ENCODE results near the gene GAREM2. TPM values are rescaled to one million over a fixed set of nuclear protein-coding genes. Genes with fewer than 3 reads are reported as not detected.

GAREM2 gene
- total RNA-seq, 4 donors from 2014 or later = 1.8 to 5.5 (median 3.3) TPM

DNA sequence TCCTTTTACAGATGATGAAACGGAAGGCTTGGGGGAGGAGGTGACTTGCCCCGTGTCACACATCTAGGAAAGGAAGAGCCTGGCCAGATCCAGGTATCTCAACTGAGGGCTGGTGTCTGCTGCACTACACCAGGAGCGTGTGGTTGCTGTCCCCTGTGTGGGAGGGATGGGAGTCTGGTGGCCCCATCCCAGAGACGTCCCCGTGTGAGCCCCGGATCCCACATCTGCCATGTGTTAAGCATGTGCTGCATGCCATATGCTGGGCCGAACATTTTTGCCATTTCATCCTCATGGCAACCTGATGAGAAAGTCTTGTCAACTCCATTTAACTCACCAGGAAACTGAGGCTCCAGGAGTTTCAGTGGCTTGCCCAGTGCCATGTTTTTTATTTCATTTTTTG lies 4.2 kb downstream of the GAREM2 start:
- Histone ChIP-seq H3K27me3 (peaks cover 50% of the 10 kb centered on the region), H3K4me3 (no peak overlapping the region), H3K4me1 (peaks cover 0 to 35% (median 18%) of the 10 kb centered on the region in 3 donors), H3K27ac (no peak overlapping the region), H3K36me3 (no peaks in the 10 kb centered on the region), H3K9me3 (no peaks in the 10 kb centered on the region)
- TF ChIP-seq EP300 (IDR thresholded peaks at IDR 0.05) = no peak
- no peak for TF ChIP-seq POLR2AphosphoS5 (IDR thresholded peaks at IDR 0.05)
- TF ChIP-seq, protein P1, sequence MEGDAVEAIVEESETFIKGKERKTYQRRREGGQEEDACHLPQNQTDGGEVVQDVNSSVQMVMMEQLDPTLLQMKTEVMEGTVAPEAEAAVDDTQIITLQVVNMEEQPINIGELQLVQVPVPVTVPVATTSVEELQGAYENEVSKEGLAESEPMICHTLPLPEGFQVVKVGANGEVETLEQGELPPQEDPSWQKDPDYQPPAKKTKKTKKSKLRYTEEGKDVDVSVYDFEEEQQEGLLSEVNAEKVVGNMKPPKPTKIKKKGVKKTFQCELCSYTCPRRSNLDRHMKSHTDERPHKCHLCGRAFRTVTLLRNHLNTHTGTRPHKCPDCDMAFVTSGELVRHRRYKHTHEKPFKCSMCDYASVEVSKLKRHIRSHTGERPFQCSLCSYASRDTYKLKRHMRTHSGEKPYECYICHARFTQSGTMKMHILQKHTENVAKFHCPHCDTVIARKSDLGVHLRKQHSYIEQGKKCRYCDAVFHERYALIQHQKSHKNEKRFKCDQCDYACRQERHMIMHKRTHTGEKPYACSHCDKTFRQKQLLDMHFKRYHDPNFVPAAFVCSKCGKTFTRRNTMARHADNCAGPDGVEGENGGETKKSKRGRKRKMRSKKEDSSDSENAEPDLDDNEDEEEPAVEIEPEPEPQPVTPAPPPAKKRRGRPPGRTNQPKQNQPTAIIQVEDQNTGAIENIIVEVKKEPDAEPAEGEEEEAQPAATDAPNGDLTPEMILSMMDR (IDR thresholded peaks at IDR 0.05) = no peak
- no peak for TF ChIP-seq POLR2A (IDR thresholded peaks at IDR 0.05)
- no peak for ATAC-seq
- WGBS, 2 donors (ENCODE audit: low coverage in 1 of 2) = 83 to 97% methylated on average over 2 to 6 of the region's 7 CpGs

DNA sequence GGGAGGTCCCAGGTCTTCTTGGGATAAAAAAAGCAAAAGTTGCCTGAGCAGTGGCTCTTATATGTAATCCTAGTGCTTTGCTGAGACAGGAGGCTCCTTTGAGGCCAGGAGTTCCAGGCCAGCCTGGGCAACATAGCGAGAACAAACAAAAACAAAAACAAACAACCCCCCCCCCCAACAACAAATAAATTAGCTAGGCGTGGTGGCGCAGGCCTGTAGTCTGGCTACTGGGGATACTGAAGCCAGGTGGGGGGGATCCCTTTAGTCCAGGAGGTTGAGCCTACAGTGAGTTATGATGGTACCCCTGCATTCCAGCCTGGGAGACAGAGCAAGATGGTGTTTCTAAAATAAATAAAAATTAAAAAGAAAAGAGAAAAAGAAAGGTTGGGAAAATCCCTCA lies 5.4 kb downstream of the GAREM2 start:
- no peak for ATAC-seq
- TF ChIP-seq, protein P1 (IDR thresholded peaks at IDR 0.05) = no peak
- no peak for TF ChIP-seq EP300 (IDR thresholded peaks at IDR 0.05)
- no peak for TF ChIP-seq POLR2A (IDR thresholded peaks at IDR 0.05)
- TF ChIP-seq POLR2AphosphoS5 (IDR thresholded peaks at IDR 0.05) = no peak
- 97% methylated on average over 3 of the region's 3 CpGs; no CpG with 5 or more reads in 1 of the 2 donors for WGBS, 2 donors (ENCODE audit: low coverage in 1 of 2)
- Histone ChIP-seq H3K27ac (no peak overlapping the region), H3K36me3 (no peaks in the 10 kb centered on the region), H3K27me3 (peaks cover 41% of the 10 kb centered on the region), H3K4me3 (peak overlapping the region in 1 of 2 donors; percentile 62), H3K9me3 (no peaks in the 10 kb centered on the region), H3K4me1 (peaks cover 0 to 28% (median 16%) of the 10 kb centered on the region in 3 donors)

DNA sequence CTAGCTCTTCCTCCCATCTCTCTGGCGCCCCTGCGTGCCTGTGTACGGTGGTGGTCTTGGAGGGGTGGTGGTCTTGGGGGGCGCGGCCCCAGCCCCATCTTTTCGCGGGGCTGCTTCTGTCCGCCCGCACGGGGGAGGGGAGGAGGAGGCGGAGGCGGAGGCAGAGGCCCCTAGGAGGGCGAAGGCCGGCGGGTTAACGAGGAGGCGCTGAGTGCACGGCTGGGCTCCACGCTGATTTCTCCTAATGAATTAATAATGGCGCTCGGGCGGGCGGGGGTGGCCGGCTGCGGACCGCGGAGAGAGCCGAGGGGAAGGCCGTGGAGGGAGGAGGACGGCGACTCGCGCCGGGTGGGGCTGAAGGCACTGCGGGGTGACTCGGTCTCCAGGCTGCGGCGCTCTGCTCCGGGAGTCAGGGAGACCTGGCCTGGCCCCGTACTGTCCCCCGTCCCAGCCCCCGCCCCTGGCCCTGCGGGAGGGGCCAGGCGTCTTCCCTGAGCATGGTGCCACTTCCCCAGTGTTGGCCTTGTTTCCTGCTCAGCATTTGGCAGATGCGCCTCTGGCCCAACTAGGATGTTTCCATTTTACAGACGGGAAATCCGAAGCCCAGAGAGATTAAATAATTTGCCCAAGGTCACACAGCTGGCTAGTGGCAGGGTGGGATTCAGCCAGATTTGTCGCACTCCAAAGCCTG lies 6.0 kb downstream of the GAREM2 start:
- Histone ChIP-seq H3K4me3 (peak overlapping the region; percentile 34 to 62), H3K4me1 (peaks cover 0 to 22% (median 10%) of the 10 kb centered on the region in 3 donors), H3K36me3 (no peaks in the 10 kb centered on the region), H3K27me3 (peaks cover 35% of the 10 kb centered on the region), H3K9me3 (no peaks in the 10 kb centered on the region), H3K27ac (peak overlapping the region in 1 of 4 donors; percentile 27)
- WGBS, 2 donors (ENCODE audit: low coverage in 1 of 2) = 13 to 47% methylated on average over 2 to 4 of the region's 48 CpGs
- TF ChIP-seq POLR2A (IDR thresholded peaks at IDR 0.05) = no peak
- TF ChIP-seq EP300 (IDR thresholded peaks at IDR 0.05) = no peak
- TF ChIP-seq POLR2AphosphoS5 (IDR thresholded peaks at IDR 0.05) = no peak
- TF ChIP-seq, protein P1 (IDR thresholded peaks at IDR 0.05) = no peak
- ATAC-seq = peak; percentile 66

DNA sequence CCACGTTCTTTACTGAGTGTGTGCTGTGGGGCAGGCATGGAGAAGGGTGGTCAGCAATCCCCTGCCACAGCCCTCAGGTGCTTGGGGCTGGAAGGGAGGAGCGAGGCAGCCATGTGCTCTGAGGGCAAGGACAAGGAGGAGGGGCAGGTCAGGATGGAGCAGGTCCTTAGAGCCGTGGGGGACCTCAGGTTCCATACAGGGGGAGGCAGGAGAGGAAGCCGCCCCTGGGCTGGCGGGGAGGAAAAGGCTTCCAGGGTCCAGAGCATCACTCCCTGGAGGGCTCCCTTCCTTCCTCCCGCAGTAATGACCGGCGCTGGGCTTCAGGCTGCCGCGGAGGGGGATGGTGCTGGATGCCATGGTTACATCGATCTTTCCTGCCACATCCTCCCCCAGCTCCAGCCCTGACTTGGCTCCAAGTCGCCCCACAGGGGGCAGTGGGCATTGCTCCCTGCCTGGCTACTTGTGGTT lies 6.6 kb downstream of the GAREM2 start:
- ATAC-seq = no peak

More for the DNA sequence above, 6.6 kb downstream of the GAREM2 start:
- H3K36me3 ChIP-seq = no peaks in the 10 kb centered on the region
- H3K27ac ChIP-seq = no peak overlapping the region
- WGBS, 2 donors (ENCODE audit: low coverage in 1 of 2) = 20 to 40% methylated on average over 1 to 3 of the region's 12 CpGs
- no peak for TF ChIP-seq EP300 (IDR thresholded peaks at IDR 0.05)
- TF ChIP-seq POLR2AphosphoS5 (IDR thresholded peaks at IDR 0.05) = no peak
- TF ChIP-seq POLR2A (IDR thresholded peaks at IDR 0.05) = no peak
- TF ChIP-seq, protein P1 (IDR thresholded peaks at IDR 0.05) = no peak
- H3K4me1 ChIP-seq = peaks cover 0 to 24% (median 7%) of the 10 kb centered on the region in 3 donors
- peaks cover 29% of the 10 kb centered on the region for H3K27me3 ChIP-seq
- peak overlapping the region in 1 of 2 donors; percentile 62 for H3K4me3 ChIP-seq
- no peaks in the 10 kb centered on the region for H3K9me3 ChIP-seq
